Neural progenitor cell (in vitro differentiated cells): Measurements from ENCODE around the gene CHMP4A. TPM values are rescaled to one million over a fixed set of nuclear protein-coding genes. Genes with fewer than 3 reads are reported as not detected.

Experiments
- DNase-seq: peaks from one replicate; pipeline ENCODE4 v3.0.0-alpha.2; 2016; ENCODE audit warnings: low spot score
- H2AFZ ChIP-seq: fragments of 200-600 bp; sonication (generic); replicated peaks from 2 replicates; pipeline ENCODE4 v1.6.1; 2016; ENCODE audit warnings: antibody characterized with exemption
- H3F3A ChIP-seq: fragments of 200-600 bp; sonication (generic); 2 replicates; pipeline ENCODE4 v1.6.1; 2016; ENCODE audit warnings: antibody characterized with exemption, low read depth
- H3K27ac ChIP-seq: fragments of 200-600 bp; sonication (generic); 2 replicates; pipeline ENCODE4 v1.5.1; 2016; ENCODE audit warnings: mild to moderate bottlenecking
- H3K27me3 ChIP-seq: fragments of 200-600 bp; sonication (generic); 2 replicates; pipeline ENCODE4 v1.6.1; 2016; ENCODE audit warnings: mild to moderate bottlenecking, moderate library complexity
- H3K36me3 ChIP-seq: fragments of 200-600 bp; sonication (generic); 2 replicates; pipeline ENCODE4 v1.5.1; 2016
- H3K4me1 ChIP-seq: fragments of 200-600 bp; sonication (generic); 2 replicates; pipeline ENCODE4 v1.6.1; 2016; ENCODE audit warnings: mixed run types
- H3K4me2 ChIP-seq: fragments of 200-600 bp; sonication (generic); 2 replicates; pipeline ENCODE4 v1.6.1; 2016
- H3K4me3 ChIP-seq: fragments of 200-600 bp; sonication (generic); 2 replicates; pipeline ENCODE4 v1.5.1; 2016
- H3K79me2 ChIP-seq: fragments of 200-600 bp; sonication (generic); 2 replicates; pipeline ENCODE4 v1.6.1; 2016; ENCODE audit warnings: low read depth
- H3K9ac ChIP-seq: fragments of 200-600 bp; sonication (generic); 2 replicates; pipeline ENCODE4 v1.6.1; 2016
- H3K9me3 ChIP-seq: fragments of 200-600 bp; sonication (generic); 2 replicates; pipeline ENCODE4 v1.5.1; 2016; ENCODE audit warnings: low read depth
- H4K20me1 ChIP-seq: fragments of 200-600 bp; sonication (generic); 2 replicates; pipeline ENCODE4 v1.6.1; 2016; ENCODE audit warnings: low read depth
- H3K27ac Mint-ChIP-seq: 3 replicates; pipeline ENCODE4 v1.8.0; 2021; ENCODE audit warnings: mixed read lengths
- H3K27me3 Mint-ChIP-seq: 2 replicates; pipeline ENCODE4 v1.8.0; 2022; ENCODE audit warnings: low read depth, mild to moderate bottlenecking, inconsistent platforms, moderate library complexity, mixed read lengths; ENCODE audit not compliant: insufficient read depth
- H3K36me3 Mint-ChIP-seq: 3 replicates; pipeline ENCODE4 v1.8.0; 2021; ENCODE audit warnings: mixed read lengths
- H3K4me1 Mint-ChIP-seq: 3 replicates; pipeline ENCODE4 v1.8.0; 2021; ENCODE audit warnings: mixed read lengths
- H3K4me3 Mint-ChIP-seq: 3 replicates; pipeline ENCODE4 v1.8.0; 2021; ENCODE audit warnings: mild to moderate bottlenecking, moderate library complexity, mixed read lengths
- H3K9me3 Mint-ChIP-seq: 3 replicates; pipeline ENCODE4 v1.8.0; 2020; ENCODE audit warnings: mixed read lengths
- EZH2 ChIP-seq: fragments of 200-600 bp; sonication (generic); IDR thresholded peaks from 2 replicates; pipeline ENCODE4 v1.6.1; 2017; ENCODE audit warnings: antibody characterized with exemption, mild to moderate bottlenecking, moderate library complexity
- EZH2phosphoT487 ChIP-seq: fragments of 200-600 bp; sonication (generic); IDR thresholded peaks from 2 replicates; pipeline ENCODE4 v1.6.1; 2017; ENCODE audit warnings: antibody characterized with exemption
- total RNA-seq: library from RNA; depleted of rRNA; stranded (reverse); fragments of >200 nt; gene quantifications from 2 replicates; pipeline ENCODE4 v1.2.3, GENCODE V29; 2015; ENCODE audit warnings: low replicate concordance
- TF ChIP-seq, protein P1 (sequence below): fragments of 200-600 bp; sonication (generic); IDR thresholded peaks from 2 replicates; pipeline ENCODE4 v1.5.1; 2017; ENCODE audit warnings: antibody characterized with exemption, mild to moderate bottlenecking

Gene CHMP4A
- total RNA-seq, 1 donor from 2014 or later = 35.3 TPM

- H3K27me3 ChIP-seq = no peaks in the 10 kb centered on the region
- H3K4me3 ChIP-seq = no peak overlapping the region
- Mint-ChIP-seq H3K27ac (no peak overlapping the region), H3K27me3 (peaks cover 6% of the 10 kb centered on the region), H3K4me3 (no peak overlapping the region), H3K36me3 (peaks cover 23% of the 10 kb centered on the region), H3K9me3 (no peaks in the 10 kb centered on the region), H3K4me1 (peaks cover 20% of the 10 kb centered on the region)
- H3K9ac ChIP-seq = no peak overlapping the region
- no peaks in the 10 kb centered on the region for H3K9me3 ChIP-seq
- peaks cover 14% of the 10 kb centered on the region for H3K79me2 ChIP-seq
- no peaks in the 10 kb centered on the region for H4K20me1 ChIP-seq
- TF ChIP-seq EZH2phosphoT487 (no peak), EZH2 (no peak)
- TF ChIP-seq, protein P1, sequence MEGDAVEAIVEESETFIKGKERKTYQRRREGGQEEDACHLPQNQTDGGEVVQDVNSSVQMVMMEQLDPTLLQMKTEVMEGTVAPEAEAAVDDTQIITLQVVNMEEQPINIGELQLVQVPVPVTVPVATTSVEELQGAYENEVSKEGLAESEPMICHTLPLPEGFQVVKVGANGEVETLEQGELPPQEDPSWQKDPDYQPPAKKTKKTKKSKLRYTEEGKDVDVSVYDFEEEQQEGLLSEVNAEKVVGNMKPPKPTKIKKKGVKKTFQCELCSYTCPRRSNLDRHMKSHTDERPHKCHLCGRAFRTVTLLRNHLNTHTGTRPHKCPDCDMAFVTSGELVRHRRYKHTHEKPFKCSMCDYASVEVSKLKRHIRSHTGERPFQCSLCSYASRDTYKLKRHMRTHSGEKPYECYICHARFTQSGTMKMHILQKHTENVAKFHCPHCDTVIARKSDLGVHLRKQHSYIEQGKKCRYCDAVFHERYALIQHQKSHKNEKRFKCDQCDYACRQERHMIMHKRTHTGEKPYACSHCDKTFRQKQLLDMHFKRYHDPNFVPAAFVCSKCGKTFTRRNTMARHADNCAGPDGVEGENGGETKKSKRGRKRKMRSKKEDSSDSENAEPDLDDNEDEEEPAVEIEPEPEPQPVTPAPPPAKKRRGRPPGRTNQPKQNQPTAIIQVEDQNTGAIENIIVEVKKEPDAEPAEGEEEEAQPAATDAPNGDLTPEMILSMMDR = no peak
- no peak overlapping the region for H2AFZ ChIP-seq
- H3F3A ChIP-seq = peaks cover 27% of the 10 kb centered on the region
- H3K4me1 ChIP-seq = peaks cover 6% of the 10 kb centered on the region
- no peak overlapping the region for H3K4me2 ChIP-seq
- no peak overlapping the region for H3K27ac ChIP-seq
- no peak for DNase-seq
- H3K36me3 ChIP-seq = peaks cover 5% of the 10 kb centered on the region
These were observed 14.3 kb downstream of the CHMP4A start for GRCh38 chr14:24198814-24199524.

GRCh38 chr14:24197056-24197450, 16.2 kb downstream of the CHMP4A start:
- peaks cover 6% of the 10 kb centered on the region for H3K4me1 ChIP-seq
- H3K9me3 ChIP-seq = no peaks in the 10 kb centered on the region
- Mint-ChIP-seq H3K27ac (no peak overlapping the region), H3K27me3 (peaks cover 8% of the 10 kb centered on the region), H3K9me3 (no peaks in the 10 kb centered on the region), H3K36me3 (peaks cover 21% of the 10 kb centered on the region), H3K4me1 (peaks cover 21% of the 10 kb centered on the region), H3K4me3 (peak overlapping the region; percentile 98)
- DNase-seq = no peak
- peak overlapping the region; percentile 92 for H3K4me2 ChIP-seq
- peaks cover 14% of the 10 kb centered on the region for H3K79me2 ChIP-seq
- no peak overlapping the region for H3K4me3 ChIP-seq
- H3K36me3 ChIP-seq = peaks cover under 1% of the 10 kb centered on the region
- no peak overlapping the region for H3K27ac ChIP-seq
- TF ChIP-seq EZH2 (no peak), EZH2phosphoT487 (no peak)
- TF ChIP-seq, protein P1 = no peak
- peaks cover 27% of the 10 kb centered on the region for H3F3A ChIP-seq
- no peaks in the 10 kb centered on the region for H4K20me1 ChIP-seq
- no peak overlapping the region for H3K9ac ChIP-seq
- H3K27me3 ChIP-seq = no peaks in the 10 kb centered on the region
- H2AFZ ChIP-seq = no peak overlapping the region

DNA sequence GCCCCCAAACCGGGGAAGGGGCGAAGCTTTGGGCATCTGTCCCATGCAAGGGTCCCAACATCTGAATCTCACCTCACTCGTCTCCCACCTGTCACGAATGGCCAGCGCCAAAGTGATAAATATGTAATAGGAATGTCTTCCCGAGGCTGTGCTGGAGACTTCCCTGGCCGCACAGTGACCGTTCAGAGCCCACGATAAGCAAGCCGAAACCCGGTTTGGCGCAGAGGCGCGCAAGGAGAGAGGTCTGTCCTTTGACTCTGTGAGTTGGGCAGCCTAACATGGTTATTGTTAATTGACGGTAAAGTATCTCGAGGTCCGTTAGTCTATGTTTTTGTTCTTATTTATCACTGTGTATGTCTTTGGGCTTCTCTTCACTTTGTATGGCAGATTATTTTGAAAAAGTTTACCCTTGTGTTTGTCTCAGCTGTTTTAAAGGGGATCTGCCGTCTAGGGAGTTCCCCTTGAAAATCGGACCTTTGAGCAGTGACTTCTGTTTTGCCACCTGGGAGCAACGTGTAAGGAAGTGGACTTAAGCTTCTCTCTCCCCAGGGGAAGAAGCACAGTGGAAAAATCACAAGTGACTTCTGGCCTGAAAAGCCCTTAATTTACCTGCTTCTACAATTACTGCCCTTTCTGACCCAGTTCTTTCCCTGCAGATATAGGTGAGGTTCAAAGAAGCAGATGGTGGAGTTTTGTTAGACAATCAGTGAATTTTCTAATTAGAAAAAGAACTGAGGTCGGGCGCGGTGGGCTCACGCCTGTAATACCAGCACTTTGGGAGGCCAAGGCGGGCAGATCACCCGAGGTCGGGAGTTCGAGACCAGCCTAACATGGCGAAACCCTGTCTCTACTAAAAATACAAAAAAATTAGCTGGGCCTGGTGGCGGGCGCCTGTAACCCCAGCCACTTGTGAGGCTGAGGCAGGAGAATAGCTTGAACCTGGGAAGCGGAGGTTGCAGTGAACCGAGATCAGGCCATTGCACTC, 16.9 kb downstream of the CHMP4A start:
- Histone ChIP-seq H3K79me2 (peaks cover 14% of the 10 kb centered on the region), H3K4me2 (peak overlapping the region; percentile 92), H3K4me3 (peak overlapping the region; percentile 81), H3K4me1 (peaks cover 6% of the 10 kb centered on the region), H3K9me3 (no peaks in the 10 kb centered on the region), H3K36me3 (no peaks in the 10 kb centered on the region), H3F3A (peaks cover 27% of the 10 kb centered on the region), H3K27me3 (no peaks in the 10 kb centered on the region), H4K20me1 (no peaks in the 10 kb centered on the region), H3K9ac (peak overlapping the region; percentile 70), H2AFZ (peak overlapping the region; percentile 87), H3K27ac (peak overlapping the region; percentile 90)
- Mint-ChIP-seq H3K27ac (peak overlapping the region; percentile 99), H3K9me3 (no peaks in the 10 kb centered on the region), H3K4me1 (peaks cover 21% of the 10 kb centered on the region), H3K27me3 (peaks cover 8% of the 10 kb centered on the region), H3K4me3 (peak overlapping the region; percentile 98), H3K36me3 (peaks cover 20% of the 10 kb centered on the region)
- DNase-seq = peak; percentile 43
- TF ChIP-seq EZH2phosphoT487 (no peak), EZH2 (no peak)
- TF ChIP-seq, protein P1 = no peak
